SK-N-MC (cell line): ENCODE results near the gene ZCWPW2.

Experiments used
- DNase-seq: peaks from one replicate; pipeline ENCODE4 v3.0.0-alpha.2; 2011; ENCODE audit warnings: low read depth, low spot score
- H3K27ac ChIP-seq: fragments of 200-600 bp; sonication (generic); 2 replicates; pipeline ENCODE4 v1.5.1; 2016; ENCODE audit warnings: mixed run types
- H3K36me3 ChIP-seq: fragments of 200-600 bp; sonication (generic); 2 replicates; pipeline ENCODE4 v1.6.1; 2017; ENCODE audit warnings: antibody characterized with exemption, low read length, mixed read lengths; ENCODE audit not compliant: insufficient read depth
- H3K4me3 ChIP-seq: fragments of 200-600 bp; sonication (generic); 2 replicates; pipeline ENCODE4 v1.5.1; 2016
- H3K9ac ChIP-seq: fragments of 200-600 bp; sonication (generic); 2 replicates; pipeline ENCODE4 v1.8.0; 2017; ENCODE audit warnings: mixed run types, mixed read lengths; ENCODE audit not compliant: insufficient read length
- H3K9me3 ChIP-seq: fragments of 200-600 bp; sonication (generic); 2 replicates; pipeline ENCODE4 v1.6.1; 2017; ENCODE audit warnings: low read depth, mild to moderate bottlenecking, antibody characterized with exemption, low read length, moderate library complexity, mixed read lengths
- EZH2 ChIP-seq: fragments of 200-600 bp; sonication (generic); IDR thresholded peaks from one replicate; pipeline ENCODE4 v1.6.1; 2017; ENCODE audit warnings: antibody characterized with exemption
- FOXP2 ChIP-seq: optimal IDR thresholded peaks from 2 replicates; pipeline ENCODE3; 2011; ENCODE audit warnings: mild to moderate bottlenecking, moderate library complexity; ENCODE audit not compliant: insufficient read depth; ENCODE audit errors: extremely low read length, control extremely low read depth
- POLR2AphosphoS5 ChIP-seq: IDR thresholded peaks from 2 replicates; pipeline ENCODE4 v1.6.1; 2012; ENCODE audit warnings: mild to moderate bottlenecking, low read depth, low read length, borderline replicate concordance

ZCWPW2 gene

GRCh38 chr3:28320981-28321380 lies 27.5 kb upstream of the ZCWPW2 start:
- no peaks in the 10 kb centered on the region; the same call in 1 of the 2 replicates for H3K36me3 ChIP-seq
- H3K4me3 ChIP-seq = no peak overlapping the region
- H3K27ac ChIP-seq = no peak overlapping the region
- no peak overlapping the region for H3K9ac ChIP-seq
- no peak for DNase-seq
- TF ChIP-seq FOXP2 = no peak
- TF ChIP-seq EZH2 = no peak
- no peak for TF ChIP-seq POLR2AphosphoS5
- H3K9me3 ChIP-seq = no peaks in the 10 kb centered on the region

GRCh38 chr3:28322464-28322863 lies 26.1 kb upstream of the ZCWPW2 start:
- DNase-seq = no peak
- H3K27ac ChIP-seq = no peak overlapping the region
- no peak overlapping the region for H3K4me3 ChIP-seq
- H3K36me3 ChIP-seq = peaks cover 4% of the 10 kb centered on the region; the same call in 1 of the 2 replicates
- TF ChIP-seq POLR2AphosphoS5 = no peak
- no peaks in the 10 kb centered on the region for H3K9me3 ChIP-seq
- no peak overlapping the region for H3K9ac ChIP-seq

GRCh38 chr3:28326458-28326926 lies 22.0 kb upstream of the ZCWPW2 start:
- TF ChIP-seq FOXP2 = no peak
- no peak for TF ChIP-seq EZH2
- TF ChIP-seq POLR2AphosphoS5 = no peak
- Histone ChIP-seq H3K4me3 (no peak overlapping the region), H3K9me3 (no peaks in the 10 kb centered on the region), H3K36me3 (peaks cover 4% of the 10 kb centered on the region; the same call in 1 of the 2 replicates), H3K9ac (no peak overlapping the region), H3K27ac (no peak overlapping the region)
- no peak for DNase-seq

- no peak overlapping the region for H3K4me3 ChIP-seq
- H3K36me3 ChIP-seq = peaks cover 4% of the 10 kb centered on the region; the same call in 1 of the 2 replicates
- H3K27ac ChIP-seq = no peak overlapping the region
- TF ChIP-seq POLR2AphosphoS5 (no peak), EZH2 (no peak), FOXP2 (no peak)
- no peak for DNase-seq
- H3K9me3 ChIP-seq = no peaks in the 10 kb centered on the region
- H3K9ac ChIP-seq = no peak overlapping the region
Measured at GRCh38 chr3:28328188-28329151, 20.1 kb upstream of the ZCWPW2 start.

GRCh38 chr3:28334552-28334951 lies 14.0 kb upstream of the ZCWPW2 start:
- peaks cover 4% of the 10 kb centered on the region; the same call in 1 of the 2 replicates for H3K36me3 ChIP-seq
- DNase-seq = no peak

GRCh38 chr3:28335246-28335645 lies 13.3 kb upstream of the ZCWPW2 start:
- TF ChIP-seq EZH2 (no peak), FOXP2 (no peak), POLR2AphosphoS5 (no peak)
- peaks cover 10% of the 10 kb centered on the region; the same call in 1 of the 2 replicates for H3K36me3 ChIP-seq

More at GRCh38 chr3:28334552-28334951, 14.0 kb upstream of the ZCWPW2 start:
- no peak overlapping the region for H3K4me3 ChIP-seq
- TF ChIP-seq EZH2 (no peak), POLR2AphosphoS5 (no peak), FOXP2 (no peak)
- no peaks in the 10 kb centered on the region for H3K9me3 ChIP-seq
- no peak overlapping the region for H3K27ac ChIP-seq
- H3K9ac ChIP-seq = no peak overlapping the region

GRCh38 chr3:28337230-28337629 lies 11.3 kb upstream of the ZCWPW2 start:
- Histone ChIP-seq H3K9ac (no peak overlapping the region), H3K9me3 (no peaks in the 10 kb centered on the region), H3K4me3 (no peak overlapping the region), H3K36me3 (peaks cover 12% of the 10 kb centered on the region; the same call in 1 of the 2 replicates), H3K27ac (no peak overlapping the region)
- TF ChIP-seq FOXP2 = no peak
- DNase-seq = no peak

More at GRCh38 chr3:28335246-28335645, 13.3 kb upstream of the ZCWPW2 start:
- DNase-seq = no peak
- no peak overlapping the region for H3K9ac ChIP-seq
- no peaks in the 10 kb centered on the region for H3K9me3 ChIP-seq
- no peak overlapping the region for H3K4me3 ChIP-seq
- no peak overlapping the region for H3K27ac ChIP-seq

GRCh38 chr3:28343144-28343543 lies 5.4 kb upstream of the ZCWPW2 start:
- Histone ChIP-seq H3K4me3 (no peak overlapping the region), H3K27ac (no peak overlapping the region), H3K9me3 (no peaks in the 10 kb centered on the region), H3K9ac (no peak overlapping the region), H3K36me3 (0 out of 2 replicates have a peak, but pooled peaks cover 8% of the 10 kb centered on the region)
- TF ChIP-seq POLR2AphosphoS5 (no peak), EZH2 (no peak), FOXP2 (no peak)
- no peak for DNase-seq
